GM18519 (cell line): ENCODE data around the gene E2F2.

Source experiments
- ATAC-seq: cut with Tn5 transposase; IDR thresholded peaks from one replicate; pipeline ENCODE4 v1.9.1; 2021; ENCODE audit warnings: mild to moderate bottlenecking, moderate library complexity; ENCODE audit not compliant: unreplicated experiment, low FRiP score

E2F2 gene

GRCh38 chr1:23489842-23490241 is 41.2 kb downstream of the E2F2 start:
- ATAC-seq = no peak

GRCh38 chr1:23485002-23485332 is 46.1 kb downstream of the E2F2 start:
- no peak for ATAC-seq

GRCh38 chr1:23484253-23485001 is 46.6 kb downstream of the E2F2 start:
- ATAC-seq = no peak

- no peak for ATAC-seq
Measured at GRCh38 chr1:23483321-23484252, 47.4 kb downstream of the E2F2 start, which contains the start of gene ASAP3. TSS of gene ASAP3 (minus strand) at chr1:23484179. CDS start at chr1:23484133, 46 bp downstream.

- ATAC-seq = no peak
Measured at GRCh38 chr1:23481904-23482303, 49.1 kb downstream of the E2F2 start.

- ATAC-seq = no peak
Measured at GRCh38 chr1:23481026-23481597, 49.9 kb downstream of the E2F2 start.

- no peak for ATAC-seq
Measured at GRCh38 chr1:23480187-23481025, 50.6 kb downstream of the E2F2 start.

GRCh38 chr1:23479666-23479941 is 51.4 kb downstream of the E2F2 start:
- no peak for ATAC-seq

GRCh38 chr1:23478896-23479665 is 52.0 kb downstream of the E2F2 start:
- ATAC-seq = no peak

- ATAC-seq = no peak
Measured at GRCh38 chr1:23477359-23478144, 53.5 kb downstream of the E2F2 start.

- no peak for ATAC-seq
Measured at GRCh38 chr1:23475641-23476040, 55.4 kb downstream of the E2F2 start.

- no peak for ATAC-seq
Measured at GRCh38 chr1:23475134-23475628, 55.9 kb downstream of the E2F2 start.

- no peak for ATAC-seq
Measured at GRCh38 chr1:23473037-23473800, 57.8 kb downstream of the E2F2 start.

- no peak for ATAC-seq
Measured at GRCh38 chr1:23472351-23473036, 58.5 kb downstream of the E2F2 start.

- no peak for ATAC-seq
Measured at GRCh38 chr1:23471473-23472075, 59.5 kb downstream of the E2F2 start.

GRCh38 chr1:23470282-23471070 is 60.6 kb downstream of the E2F2 start:
- ATAC-seq = no peak
